Measurements from ENCODE around the gene KIAA1614.

KIAA1614 gene

DNA sequence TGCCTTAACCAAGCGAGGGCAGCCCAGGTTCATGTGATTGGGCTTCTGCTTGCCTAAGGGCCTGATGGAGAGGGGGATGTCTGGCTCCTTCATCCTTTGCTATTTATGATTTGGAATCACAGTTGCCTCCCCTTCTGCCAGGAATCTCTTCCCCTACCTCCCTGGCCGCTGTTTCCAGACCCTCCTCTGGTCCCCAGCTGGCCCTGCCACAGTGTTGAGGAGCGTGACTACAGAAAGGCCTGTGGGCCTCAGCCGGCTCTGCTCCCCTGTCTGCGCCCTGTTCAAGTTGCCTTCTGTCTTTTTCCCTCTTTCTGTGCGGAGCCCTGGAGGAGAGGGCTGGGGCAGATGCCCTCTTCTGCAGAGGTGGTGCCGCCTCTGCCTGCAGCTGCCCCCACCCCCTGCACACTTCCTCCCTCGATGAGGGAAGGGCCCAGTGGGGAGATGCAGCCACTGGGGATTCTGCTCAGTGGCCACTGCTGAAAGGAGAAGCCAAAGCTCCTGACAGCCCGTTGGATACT, 6.5 kb downstream of the KIAA1614 start:
- no peaks in the 10 kb centered on the region for H3K36me3 ChIP-seq (ENCODE audit: insufficient read depth, low read length)

DNA sequence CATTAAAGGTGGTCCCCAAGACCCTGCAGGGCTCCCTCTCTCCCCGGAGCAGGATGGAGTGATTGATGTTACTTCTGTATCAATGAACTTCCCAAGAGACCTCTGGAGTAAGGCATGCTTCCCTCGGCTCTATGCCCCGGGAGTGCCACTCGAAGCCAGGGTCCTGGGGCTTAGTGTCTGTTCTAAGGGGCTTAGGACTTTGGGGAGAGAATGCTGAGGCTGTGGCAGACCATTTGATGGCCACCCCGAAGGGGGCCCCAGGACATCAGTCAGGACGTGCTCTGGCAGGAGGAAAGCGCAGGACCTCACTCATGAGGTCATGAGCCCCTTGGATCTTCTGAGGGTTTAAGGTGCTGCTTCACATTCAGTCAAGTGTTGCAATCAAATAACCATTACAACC, 7.5 kb downstream of the KIAA1614 start:
- H3K79me2 ChIP-seq (ENCODE audit: control insufficient read depth, insufficient read depth, low read length, unreplicated experiment), result no peaks in the 10 kb centered on the region
- no peaks in the 10 kb centered on the region for H3K4me1 ChIP-seq (ENCODE audit: control insufficient read depth, insufficient read depth, low read length, unreplicated experiment)
- no peak overlapping the region for H2AFZ ChIP-seq (ENCODE audit: low read length, unreplicated experiment)
- no peak overlapping the region for H3K4me3 ChIP-seq (ENCODE audit: low read depth, low read length)
- no peaks in the 10 kb centered on the region for H3K36me3 ChIP-seq (ENCODE audit: insufficient read depth, low read length)
- H3K27ac ChIP-seq (ENCODE audit: low read depth, low read length), result no peak overlapping the region
- H3K27me3 ChIP-seq (ENCODE audit: insufficient read depth, low read length), result no peaks in the 10 kb centered on the region

More for the DNA sequence above, 6.5 kb downstream of the KIAA1614 start:
- Histone ChIP-seq H3K4me3 (ENCODE audit: low read depth, low read length) (no peak overlapping the region), H2AFZ (ENCODE audit: low read length, unreplicated experiment) (no peak overlapping the region), H3K4me1 (ENCODE audit: control insufficient read depth, insufficient read depth, low read length, unreplicated experiment) (peaks cover under 1% of the 10 kb centered on the region), H3K27me3 (ENCODE audit: insufficient read depth, low read length) (no peaks in the 10 kb centered on the region), H3K79me2 (ENCODE audit: control insufficient read depth, insufficient read depth, low read length, unreplicated experiment) (peaks cover 4% of the 10 kb centered on the region), H3K27ac (ENCODE audit: low read depth, low read length) (no peak overlapping the region)

- Histone ChIP-seq H3K4me3 (ENCODE audit: low read depth, low read length) (no peak overlapping the region), H3K79me2 (ENCODE audit: control insufficient read depth, insufficient read depth, low read length, unreplicated experiment) (no peaks in the 10 kb centered on the region), H2AFZ (ENCODE audit: low read length, unreplicated experiment) (no peak overlapping the region), H3K36me3 (ENCODE audit: insufficient read depth, low read length) (no peaks in the 10 kb centered on the region), H3K27me3 (ENCODE audit: insufficient read depth, low read length) (no peaks in the 10 kb centered on the region), H3K4me1 (ENCODE audit: control insufficient read depth, insufficient read depth, low read length, unreplicated experiment) (no peaks in the 10 kb centered on the region), H3K27ac (ENCODE audit: low read depth, low read length) (no peak overlapping the region)
Measured at GRCh38 chr1:180920702-180921101, 8.0 kb downstream of the KIAA1614 start.

- Histone ChIP-seq H3K36me3 (ENCODE audit: insufficient read depth, low read length) (no peaks in the 10 kb centered on the region), H3K4me1 (ENCODE audit: control insufficient read depth, insufficient read depth, low read length, unreplicated experiment) (no peaks in the 10 kb centered on the region), H3K4me3 (ENCODE audit: low read depth, low read length) (no peak overlapping the region), H2AFZ (ENCODE audit: low read length, unreplicated experiment) (no peak overlapping the region), H3K27me3 (ENCODE audit: insufficient read depth, low read length) (no peaks in the 10 kb centered on the region), H3K79me2 (ENCODE audit: control insufficient read depth, insufficient read depth, low read length, unreplicated experiment) (no peaks in the 10 kb centered on the region), H3K27ac (ENCODE audit: low read depth, low read length) (no peak overlapping the region)
Measured at GRCh38 chr1:180921386-180921785, 8.7 kb downstream of the KIAA1614 start.

DNA sequence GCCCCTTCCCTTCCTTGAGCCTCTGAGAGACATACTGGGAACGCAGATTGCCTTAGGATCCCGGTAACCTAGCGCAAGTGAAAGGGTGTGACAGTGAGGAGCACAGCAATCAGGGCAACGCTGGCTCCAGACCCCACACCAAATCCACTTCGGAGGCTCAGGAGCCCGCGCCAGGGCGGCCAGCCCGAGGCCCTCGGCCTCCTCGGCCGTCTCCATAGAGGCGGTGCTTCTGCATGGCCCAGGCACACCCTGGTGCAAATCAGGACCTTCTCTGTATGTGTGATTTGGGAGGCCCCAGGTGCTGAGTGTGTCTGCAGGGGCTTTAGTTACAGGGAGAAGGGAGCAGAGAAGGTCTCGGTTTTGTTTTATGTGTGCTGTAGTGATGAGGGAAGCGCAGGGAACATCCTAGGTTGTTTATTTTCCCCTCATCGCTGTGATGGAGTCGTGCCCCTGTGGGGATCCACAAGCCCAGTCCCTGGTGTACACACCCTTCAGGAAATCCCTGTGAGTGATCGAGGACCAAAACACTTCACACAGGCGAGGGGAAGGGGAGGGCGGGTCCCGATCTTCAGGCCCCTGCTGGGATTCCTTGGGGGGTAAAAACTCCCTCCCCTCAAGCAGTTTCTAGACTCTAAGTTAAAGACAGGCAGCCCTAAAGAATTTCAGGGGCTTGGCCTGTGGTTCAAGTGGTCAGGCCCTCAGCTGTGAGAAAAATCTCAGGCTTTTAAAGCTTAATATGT, 9.4 kb downstream of the KIAA1614 start:
- no peaks in the 10 kb centered on the region for H3K36me3 ChIP-seq (ENCODE audit: insufficient read depth, low read length)
- no peak overlapping the region for H3K27ac ChIP-seq (ENCODE audit: low read depth, low read length)
- H3K4me3 ChIP-seq (ENCODE audit: low read depth, low read length), result no peak overlapping the region
- H3K4me1 ChIP-seq (ENCODE audit: control insufficient read depth, insufficient read depth, low read length, unreplicated experiment), result no peaks in the 10 kb centered on the region
- no peak overlapping the region for H2AFZ ChIP-seq (ENCODE audit: low read length, unreplicated experiment)
- no peaks in the 10 kb centered on the region for H3K27me3 ChIP-seq (ENCODE audit: insufficient read depth, low read length)
- no peaks in the 10 kb centered on the region for H3K79me2 ChIP-seq (ENCODE audit: control insufficient read depth, insufficient read depth, low read length, unreplicated experiment)

DNA sequence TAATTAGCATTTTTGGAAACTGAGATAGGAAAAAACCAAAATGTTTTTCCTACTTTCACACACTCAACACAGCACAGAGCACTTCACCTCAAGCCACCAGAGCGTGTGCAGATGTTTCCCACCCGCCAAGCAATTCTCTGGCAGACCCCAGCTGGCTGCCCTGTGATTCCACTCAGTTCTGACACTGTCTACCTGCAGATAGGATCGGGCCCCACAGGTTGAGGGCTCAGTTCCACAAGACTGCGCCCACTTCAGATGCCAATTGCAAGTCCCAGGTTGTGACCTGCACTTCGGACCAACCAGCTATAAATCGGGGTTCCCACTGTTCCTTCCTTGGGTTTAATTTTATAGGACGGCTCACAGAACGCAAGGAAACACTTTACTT, 9.9 kb downstream of the KIAA1614 start:
- H3K4me1 ChIP-seq (ENCODE audit: control insufficient read depth, insufficient read depth, low read length, unreplicated experiment), result no peaks in the 10 kb centered on the region
- no peak overlapping the region for H2AFZ ChIP-seq (ENCODE audit: low read length, unreplicated experiment)
- no peak overlapping the region for H3K4me3 ChIP-seq (ENCODE audit: low read depth, low read length)
- no peak overlapping the region for H3K27ac ChIP-seq (ENCODE audit: low read depth, low read length)
- H3K36me3 ChIP-seq (ENCODE audit: insufficient read depth, low read length), result no peaks in the 10 kb centered on the region
- H3K79me2 ChIP-seq (ENCODE audit: control insufficient read depth, insufficient read depth, low read length, unreplicated experiment), result no peaks in the 10 kb centered on the region
- no peaks in the 10 kb centered on the region for H3K27me3 ChIP-seq (ENCODE audit: insufficient read depth, low read length)

DNA sequence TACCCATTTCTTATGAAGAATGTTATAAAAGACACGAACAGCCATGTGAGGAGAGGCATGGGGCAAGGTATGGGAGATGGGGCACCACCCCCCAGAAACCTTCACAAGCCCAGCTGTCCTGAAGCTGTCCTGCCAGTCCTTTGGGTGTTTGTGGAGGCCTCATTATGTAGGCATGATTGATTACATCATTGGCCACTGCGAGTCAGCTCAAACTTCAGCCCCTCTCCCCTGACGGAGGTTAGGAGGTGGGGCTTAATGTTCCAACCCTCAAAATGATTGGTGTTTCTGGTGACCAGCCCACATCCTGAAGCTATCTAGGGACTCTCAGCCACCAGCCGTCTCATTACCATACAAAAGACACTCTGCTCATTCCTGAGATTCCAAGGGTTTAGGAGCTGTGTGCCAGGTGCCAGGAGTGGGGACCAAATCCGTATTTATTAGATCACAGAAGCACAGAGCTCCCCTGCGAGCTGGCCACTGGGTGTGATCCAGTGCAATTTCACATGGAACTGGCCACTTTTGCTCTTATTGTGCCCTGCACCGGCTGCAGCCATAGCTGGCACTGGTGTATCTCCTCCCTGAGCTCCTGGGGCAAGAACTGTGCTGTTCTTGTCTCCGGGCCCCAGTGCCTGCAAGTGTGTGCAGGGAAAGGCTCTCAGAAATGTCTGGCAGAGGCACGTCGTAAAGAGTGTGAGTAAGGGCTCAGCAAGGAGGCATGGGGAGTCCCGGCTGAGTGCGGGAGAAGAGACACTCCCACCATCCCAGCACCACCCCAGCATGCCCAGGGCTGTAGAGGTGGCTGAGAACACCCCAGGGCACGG, 10.5 kb downstream of the KIAA1614 start:
- no peaks in the 10 kb centered on the region for H3K4me1 ChIP-seq (ENCODE audit: control insufficient read depth, insufficient read depth, low read length, unreplicated experiment)
- no peaks in the 10 kb centered on the region for H3K36me3 ChIP-seq (ENCODE audit: insufficient read depth, low read length)
- H3K79me2 ChIP-seq (ENCODE audit: control insufficient read depth, insufficient read depth, low read length, unreplicated experiment), result no peaks in the 10 kb centered on the region
- H2AFZ ChIP-seq (ENCODE audit: low read length, unreplicated experiment), result no peak overlapping the region
- H3K27me3 ChIP-seq (ENCODE audit: insufficient read depth, low read length), result no peaks in the 10 kb centered on the region
- H3K4me3 ChIP-seq (ENCODE audit: low read depth, low read length), result no peak overlapping the region
- H3K27ac ChIP-seq (ENCODE audit: low read depth, low read length), result no peak overlapping the region

DNA sequence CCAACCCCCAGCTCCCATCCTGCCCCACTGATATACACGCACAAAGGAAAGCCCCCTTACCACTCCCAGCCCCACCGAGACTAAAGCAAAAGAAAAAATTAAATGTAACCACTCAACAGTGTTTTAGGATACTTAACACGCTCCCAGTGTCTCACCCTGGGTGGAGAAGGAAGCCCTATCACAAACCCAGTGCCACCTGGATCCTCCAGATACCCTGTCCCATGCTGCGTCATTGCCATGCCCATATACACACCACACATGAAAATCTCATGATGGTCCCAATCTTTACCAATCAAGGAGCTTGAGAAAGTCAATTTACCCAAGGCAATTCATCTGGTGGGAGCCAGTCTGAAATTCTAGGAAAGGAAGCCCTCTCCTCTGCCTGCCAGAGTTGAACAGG, 11.2 kb downstream of the KIAA1614 start:
- H3K27me3 ChIP-seq (ENCODE audit: insufficient read depth, low read length), result no peaks in the 10 kb centered on the region
- H3K27ac ChIP-seq (ENCODE audit: low read depth, low read length), result no peak overlapping the region
- no peaks in the 10 kb centered on the region for H3K4me1 ChIP-seq (ENCODE audit: control insufficient read depth, insufficient read depth, low read length, unreplicated experiment)
- H3K4me3 ChIP-seq (ENCODE audit: low read depth, low read length), result no peak overlapping the region
- H3K36me3 ChIP-seq (ENCODE audit: insufficient read depth, low read length), result no peaks in the 10 kb centered on the region
- H2AFZ ChIP-seq (ENCODE audit: low read length, unreplicated experiment), result no peak overlapping the region
- no peaks in the 10 kb centered on the region for H3K79me2 ChIP-seq (ENCODE audit: control insufficient read depth, insufficient read depth, low read length, unreplicated experiment)

DNA sequence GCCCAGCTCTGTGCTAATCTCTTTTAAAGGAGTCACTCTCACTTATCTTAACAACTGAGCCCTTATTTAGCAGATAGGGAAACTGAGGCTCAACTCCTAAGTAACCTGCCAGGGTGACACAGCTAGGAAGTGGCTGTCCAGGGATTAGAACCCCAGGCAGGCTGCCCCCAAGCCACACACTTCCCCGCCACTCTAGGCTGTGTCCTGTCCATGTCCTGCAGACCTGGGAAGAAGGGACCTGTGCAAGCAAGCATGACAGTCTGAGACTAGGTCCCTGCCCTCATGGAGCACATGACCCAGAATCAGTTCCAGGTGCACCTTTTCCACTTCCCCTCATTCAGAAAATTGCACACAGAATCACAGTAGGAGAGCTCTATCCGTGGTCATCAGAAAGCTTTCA, 12.2 kb downstream of the KIAA1614 start:
- Histone ChIP-seq H3K4me1 (ENCODE audit: control insufficient read depth, insufficient read depth, low read length, unreplicated experiment) (no peaks in the 10 kb centered on the region), H3K4me3 (ENCODE audit: low read depth, low read length) (no peak overlapping the region), H3K79me2 (ENCODE audit: control insufficient read depth, insufficient read depth, low read length, unreplicated experiment) (no peaks in the 10 kb centered on the region), H3K27me3 (ENCODE audit: insufficient read depth, low read length) (no peaks in the 10 kb centered on the region), H3K36me3 (ENCODE audit: insufficient read depth, low read length) (no peaks in the 10 kb centered on the region), H2AFZ (ENCODE audit: low read length, unreplicated experiment) (no peak overlapping the region), H3K27ac (ENCODE audit: low read depth, low read length) (no peak overlapping the region)

GRCh38 chr1:180925471-180926051, 12.9 kb downstream of the KIAA1614 start:
- Histone ChIP-seq H3K27me3 (ENCODE audit: insufficient read depth, low read length) (no peaks in the 10 kb centered on the region), H3K4me1 (ENCODE audit: control insufficient read depth, insufficient read depth, low read length, unreplicated experiment) (no peaks in the 10 kb centered on the region), H3K79me2 (ENCODE audit: control insufficient read depth, insufficient read depth, low read length, unreplicated experiment) (no peaks in the 10 kb centered on the region), H3K27ac (ENCODE audit: low read depth, low read length) (no peak overlapping the region), H3K4me3 (ENCODE audit: low read depth, low read length) (no peak overlapping the region), H2AFZ (ENCODE audit: low read length, unreplicated experiment) (no peak overlapping the region), H3K36me3 (ENCODE audit: insufficient read depth, low read length) (no peaks in the 10 kb centered on the region)

Data from ACC112 (cell line).